Measurements from ENCODE around the gene PARD3. TPM values are rescaled to one million over a fixed set of nuclear protein-coding genes. Genes with fewer than 3 reads are reported as not detected.

PARD3 gene
- total RNA-seq, 1 donor from 2014 or later: 98.2 TPM

DNA sequence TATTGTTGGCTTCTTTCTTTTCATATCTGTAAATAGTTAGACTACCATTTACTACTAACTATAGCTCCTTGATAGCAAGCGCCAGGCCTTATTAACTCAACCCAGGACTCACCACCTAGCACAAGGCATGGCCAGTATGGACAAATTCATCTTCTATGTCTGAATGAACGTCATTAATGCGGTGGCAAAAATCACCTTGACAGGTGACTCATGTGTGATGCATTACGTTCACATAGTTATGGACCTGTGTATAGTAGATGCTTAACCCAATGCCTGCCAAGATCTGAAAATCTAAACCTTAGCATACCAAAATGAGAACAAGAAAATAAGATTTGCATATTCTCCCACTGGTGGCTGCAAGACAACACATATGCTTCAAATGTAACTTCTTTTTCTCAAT is 300.8 kb downstream of the PARD3 start:
- TF ChIP-seq, protein P1, sequence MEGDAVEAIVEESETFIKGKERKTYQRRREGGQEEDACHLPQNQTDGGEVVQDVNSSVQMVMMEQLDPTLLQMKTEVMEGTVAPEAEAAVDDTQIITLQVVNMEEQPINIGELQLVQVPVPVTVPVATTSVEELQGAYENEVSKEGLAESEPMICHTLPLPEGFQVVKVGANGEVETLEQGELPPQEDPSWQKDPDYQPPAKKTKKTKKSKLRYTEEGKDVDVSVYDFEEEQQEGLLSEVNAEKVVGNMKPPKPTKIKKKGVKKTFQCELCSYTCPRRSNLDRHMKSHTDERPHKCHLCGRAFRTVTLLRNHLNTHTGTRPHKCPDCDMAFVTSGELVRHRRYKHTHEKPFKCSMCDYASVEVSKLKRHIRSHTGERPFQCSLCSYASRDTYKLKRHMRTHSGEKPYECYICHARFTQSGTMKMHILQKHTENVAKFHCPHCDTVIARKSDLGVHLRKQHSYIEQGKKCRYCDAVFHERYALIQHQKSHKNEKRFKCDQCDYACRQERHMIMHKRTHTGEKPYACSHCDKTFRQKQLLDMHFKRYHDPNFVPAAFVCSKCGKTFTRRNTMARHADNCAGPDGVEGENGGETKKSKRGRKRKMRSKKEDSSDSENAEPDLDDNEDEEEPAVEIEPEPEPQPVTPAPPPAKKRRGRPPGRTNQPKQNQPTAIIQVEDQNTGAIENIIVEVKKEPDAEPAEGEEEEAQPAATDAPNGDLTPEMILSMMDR (IDR thresholded peaks at IDR 0.05; ENCODE audit: insufficient read depth, low read length, severe bottlenecking): no peak
- H3K4me3 ChIP-seq (ENCODE audit: low read depth, low read length): no peak overlapping the region
- no peak for FAIRE-seq
- peak; percentile 86 for DNase-seq (ENCODE audit: low read depth)
- peaks cover 1% of the 10 kb centered on the region for H3K36me3 ChIP-seq (ENCODE audit: control insufficient read depth, insufficient read depth, low read length)
- H3K27me3 ChIP-seq (ENCODE audit: control insufficient read depth, insufficient read depth, low read length): no peaks in the 10 kb centered on the region

DNA sequence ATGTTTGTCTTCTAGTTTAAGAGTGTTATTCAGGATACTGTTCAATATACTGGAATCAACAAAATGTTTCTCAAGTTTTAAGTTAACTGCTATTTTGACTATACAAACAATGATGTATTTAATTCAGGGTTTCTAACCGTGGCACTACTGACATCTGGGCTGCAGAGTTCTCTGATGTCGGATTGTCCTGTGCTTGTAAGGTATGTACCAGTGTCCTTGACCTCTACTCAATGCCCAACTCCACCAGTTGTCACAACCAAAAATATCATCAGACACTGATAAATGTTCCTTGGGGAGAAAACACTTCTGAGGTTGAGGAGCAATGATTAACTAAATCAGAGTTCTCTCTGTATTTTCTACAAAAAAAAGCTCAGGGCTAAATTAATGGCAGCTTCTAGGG is 301.5 kb downstream of the PARD3 start:
- DNase-seq (ENCODE audit: low read depth): no peak
- FAIRE-seq: no peak
- TF ChIP-seq, protein P1 (IDR thresholded peaks at IDR 0.05; ENCODE audit: insufficient read depth, low read length, severe bottlenecking): no peak
- Histone ChIP-seq H3K27me3 (ENCODE audit: control insufficient read depth, insufficient read depth, low read length) (no peaks in the 10 kb centered on the region), H3K36me3 (ENCODE audit: control insufficient read depth, insufficient read depth, low read length) (peaks cover 1% of the 10 kb centered on the region), H3K4me3 (ENCODE audit: low read depth, low read length) (no peak overlapping the region)

DNA sequence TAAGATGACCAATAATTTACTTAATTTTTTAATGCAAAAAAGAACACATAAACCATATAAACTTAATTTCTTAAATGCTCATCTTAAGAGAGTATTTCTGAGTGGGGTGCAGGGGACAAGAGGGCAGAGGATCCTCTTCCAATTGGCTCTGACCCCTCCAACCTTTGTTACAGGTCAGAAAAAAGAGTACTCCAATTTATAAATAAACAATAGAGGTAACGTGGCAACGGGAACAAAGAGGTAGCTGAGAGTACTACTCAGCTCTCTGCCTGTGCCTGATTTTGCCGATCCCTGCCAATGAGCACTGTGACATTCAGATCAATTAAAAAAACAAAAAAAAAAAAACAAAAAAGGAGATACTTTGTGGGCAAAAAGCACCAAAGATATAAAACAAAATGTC is 307.9 kb downstream of the PARD3 start:
- H3K27me3 ChIP-seq (ENCODE audit: control insufficient read depth, insufficient read depth, low read length): no peaks in the 10 kb centered on the region
- no peak for FAIRE-seq
- H3K36me3 ChIP-seq (ENCODE audit: control insufficient read depth, insufficient read depth, low read length): no peaks in the 10 kb centered on the region
- H3K4me3 ChIP-seq (ENCODE audit: low read depth, low read length): no peak overlapping the region
- TF ChIP-seq, protein P1 (IDR thresholded peaks at IDR 0.05; ENCODE audit: insufficient read depth, low read length, severe bottlenecking): no peak
- DNase-seq (ENCODE audit: low read depth): no peak

DNA sequence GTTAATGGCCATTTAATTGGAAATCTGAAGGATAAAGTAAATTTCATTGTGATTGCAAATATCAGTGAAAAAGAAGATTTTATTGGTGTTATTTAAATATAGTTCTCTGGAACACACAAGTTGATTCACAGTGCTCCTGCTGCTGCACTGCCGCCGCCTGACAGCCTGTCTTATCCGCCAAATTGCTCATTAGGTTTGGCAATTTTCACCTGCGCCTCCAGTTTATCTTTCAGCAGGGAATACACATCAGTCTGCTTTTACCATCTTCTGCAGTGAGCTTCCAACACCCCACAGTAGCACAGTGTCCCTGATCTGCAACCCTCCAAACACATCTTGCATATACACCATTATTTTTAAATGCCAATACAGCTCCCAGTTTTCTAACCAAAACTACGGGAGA is 308.3 kb downstream of the PARD3 start:
- H3K36me3 ChIP-seq (ENCODE audit: control insufficient read depth, insufficient read depth, low read length): no peaks in the 10 kb centered on the region
- FAIRE-seq (no peak), DNase-seq (ENCODE audit: low read depth) (no peak)
- no peaks in the 10 kb centered on the region for H3K27me3 ChIP-seq (ENCODE audit: control insufficient read depth, insufficient read depth, low read length)
- TF ChIP-seq, protein P1 (IDR thresholded peaks at IDR 0.05; ENCODE audit: insufficient read depth, low read length, severe bottlenecking): no peak
- no peak overlapping the region for H3K4me3 ChIP-seq (ENCODE audit: low read depth, low read length)

DNA sequence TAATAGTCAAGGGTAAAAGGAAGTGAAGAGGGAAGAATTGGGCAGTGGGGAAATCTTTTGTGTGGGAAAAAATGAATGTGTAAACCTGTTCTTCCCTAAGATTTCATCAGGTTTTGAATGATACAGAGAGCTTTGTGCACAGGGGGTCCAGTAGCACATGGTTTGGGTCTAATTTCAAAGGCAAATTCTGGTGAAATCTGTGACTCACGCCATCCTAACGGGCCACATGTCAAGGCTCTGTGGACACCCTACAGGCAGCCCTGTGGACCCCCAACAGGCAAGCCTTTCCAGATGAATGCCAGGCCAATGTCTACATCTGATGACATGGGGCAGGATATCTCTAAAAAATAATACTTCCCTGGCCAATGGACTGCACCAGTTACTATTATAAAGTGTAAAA is 309.8 kb downstream of the PARD3 start:
- FAIRE-seq (no peak), DNase-seq (ENCODE audit: low read depth) (no peak)
- no peaks in the 10 kb centered on the region for H3K27me3 ChIP-seq (ENCODE audit: control insufficient read depth, insufficient read depth, low read length)
- TF ChIP-seq, protein P1 (IDR thresholded peaks at IDR 0.05; ENCODE audit: insufficient read depth, low read length, severe bottlenecking): no peak
- H3K36me3 ChIP-seq (ENCODE audit: control insufficient read depth, insufficient read depth, low read length): no peaks in the 10 kb centered on the region
- H3K4me3 ChIP-seq (ENCODE audit: low read depth, low read length): no peak overlapping the region

DNA sequence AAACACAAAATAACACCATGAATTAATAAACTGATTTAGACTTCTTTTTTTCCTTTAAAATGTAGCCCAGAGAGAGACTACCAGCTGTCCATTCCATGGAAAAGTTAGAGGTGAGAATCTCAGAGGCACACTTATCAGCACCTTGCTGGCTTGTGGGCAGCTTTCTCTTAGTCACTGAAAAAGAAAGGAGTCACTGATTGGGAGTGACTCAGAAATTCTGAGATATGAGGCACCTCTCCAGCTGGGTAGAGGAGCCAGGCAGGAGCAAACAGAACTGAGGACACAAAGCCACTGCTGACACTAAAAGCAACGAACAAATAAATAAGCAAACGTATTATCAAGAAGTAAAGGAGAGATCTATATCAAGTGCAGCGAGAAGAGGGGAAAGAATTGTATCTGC is 310.6 kb downstream of the PARD3 start:
- H3K36me3 ChIP-seq (ENCODE audit: control insufficient read depth, insufficient read depth, low read length): no peaks in the 10 kb centered on the region
- no peak overlapping the region for H3K4me3 ChIP-seq (ENCODE audit: low read depth, low read length)
- DNase-seq (ENCODE audit: low read depth) (peak; percentile 86), FAIRE-seq (no peak)
- TF ChIP-seq, protein P1 (IDR thresholded peaks at IDR 0.05; ENCODE audit: insufficient read depth, low read length, severe bottlenecking): no peak
- H3K27me3 ChIP-seq (ENCODE audit: control insufficient read depth, insufficient read depth, low read length): no peaks in the 10 kb centered on the region
